ENCODE measurements around the gene TAS1R2. TPM values are rescaled to one million over a fixed set of nuclear protein-coding genes. Genes with fewer than 3 reads are reported as not detected.
A peak's percentile ranks its signal among the peaks of the same experiment; 100 is the strongest.

TAS1R2 gene
- total and polyA plus RNA-seq, 9 of the 15 experiments (the other 6 are each of a cell fraction or from before 2014, with no cell fraction given), result not detected

DNA sequence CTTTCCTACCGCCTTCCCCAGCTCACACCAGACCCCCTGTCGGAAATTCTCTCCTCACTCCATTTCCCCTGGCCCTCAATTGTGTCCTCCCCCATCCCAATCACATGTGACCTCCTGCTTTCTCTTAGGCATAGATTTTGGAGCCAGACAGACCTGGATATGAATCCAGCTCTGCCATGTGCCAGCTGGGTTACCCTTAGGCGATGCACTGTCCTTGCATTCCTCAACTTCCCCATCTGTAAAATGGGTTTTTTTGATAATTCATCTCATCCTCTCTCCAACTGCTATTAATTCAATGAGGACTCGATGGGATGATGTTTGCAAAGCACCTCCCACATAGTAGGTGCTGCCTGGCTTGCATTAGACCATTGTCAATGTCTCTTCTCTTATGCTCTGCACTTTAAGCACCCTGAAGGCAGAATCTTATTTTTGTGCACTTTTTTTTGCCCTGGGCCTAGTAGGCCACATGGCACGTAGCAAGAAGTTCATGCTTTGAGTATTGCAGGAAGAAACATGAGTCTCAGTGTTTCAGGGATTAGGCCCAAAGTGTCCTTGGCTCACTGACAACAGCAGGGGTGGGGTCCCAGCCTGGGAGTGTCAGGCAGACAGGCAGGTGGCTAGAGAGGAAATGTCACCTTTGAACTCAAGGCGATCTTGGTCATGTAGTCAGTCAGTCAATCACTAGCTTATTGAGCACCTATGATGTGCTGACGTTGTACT lies 47.6 kb downstream of the TAS1R2 start:
- Histone ChIP-seq H3K9me1 (ENCODE audit: control insufficient read depth, insufficient read depth, low read length) (no peaks in the 10 kb centered on the region), H3K27me3 (ENCODE audit: control insufficient read depth in 2 of 2, insufficient read depth in 2 of 2, low read length in 2 of 2) (peaks cover 0 to 13% of the 10 kb centered on the region in 2 experiments; a peak in 2 of 5 replicates), H3K4me3 (no peak overlapping the region), H3K9ac (ENCODE audit: insufficient read depth in 1 of 2, low read depth in 2 of 2, low read length in 2 of 2) (no peak overlapping the region), H3K4me2 (ENCODE audit: insufficient read depth, low read length) (no peak overlapping the region), H3K4me1 (replicated peaks in 1 of 2; ENCODE audit: control insufficient read depth in 2 of 2, insufficient read depth in 2 of 2, low read length in 2 of 2) (peaks cover 15 to 25% of the 10 kb centered on the region in 2 experiments), H3K9me3 (replicated peaks; ENCODE audit: control insufficient read depth, insufficient read depth, low read depth, low read length) (no peaks in the 10 kb centered on the region), H3K27ac (ENCODE audit: extremely low read depth, low read depth, low read length) (no peak overlapping the region), H2AFZ (ENCODE audit: low read depth, low read length) (no peak overlapping the region), H4K20me1 (replicated peaks; ENCODE audit: control insufficient read depth, insufficient read depth, low read length) (no peaks in the 10 kb centered on the region), H3K79me2 (ENCODE audit: control insufficient read depth, insufficient read depth, low read length) (no peaks in the 10 kb centered on the region), H3K36me3 (ENCODE audit: control insufficient read depth, insufficient read depth, low read length) (no peaks in the 10 kb centered on the region)
- ATAC-seq, result no peak
- 48% methylated on average over 7 of the region's 7 CpGs for WGBS (ENCODE audit: insufficient coverage, low coverage, missing lambda C conversion rate)
- no peak for FAIRE-seq
- DNase-seq (ENCODE audit: extremely low read depth in 1 of 4, low spot score in 3 of 4), result no peak
- in situ Hi-C loops (cut with MboI), result no loop called here
- CTCF ChIA-PET (ENCODE audit: low intra/inter-chr PET ratio), result no interaction called here
- POLR2A ChIA-PET, result interaction anchor here (0.6 to 0.7 kb wide), 2 partner anchors 21 to 185 kb away, joined by 3 to 4 read pairs; no protein-coding TSS in a partner anchor
- BruUV-seq (replicated peaks), result no TSS peak
- intact Hi-C loops (cut with micrococcal nuclease), result no loop called here
- TF ChIP-seq ZZZ3 (IDR thresholded peaks at IDR 0.05), result no peak
- TF ChIP-seq, protein P1, sequence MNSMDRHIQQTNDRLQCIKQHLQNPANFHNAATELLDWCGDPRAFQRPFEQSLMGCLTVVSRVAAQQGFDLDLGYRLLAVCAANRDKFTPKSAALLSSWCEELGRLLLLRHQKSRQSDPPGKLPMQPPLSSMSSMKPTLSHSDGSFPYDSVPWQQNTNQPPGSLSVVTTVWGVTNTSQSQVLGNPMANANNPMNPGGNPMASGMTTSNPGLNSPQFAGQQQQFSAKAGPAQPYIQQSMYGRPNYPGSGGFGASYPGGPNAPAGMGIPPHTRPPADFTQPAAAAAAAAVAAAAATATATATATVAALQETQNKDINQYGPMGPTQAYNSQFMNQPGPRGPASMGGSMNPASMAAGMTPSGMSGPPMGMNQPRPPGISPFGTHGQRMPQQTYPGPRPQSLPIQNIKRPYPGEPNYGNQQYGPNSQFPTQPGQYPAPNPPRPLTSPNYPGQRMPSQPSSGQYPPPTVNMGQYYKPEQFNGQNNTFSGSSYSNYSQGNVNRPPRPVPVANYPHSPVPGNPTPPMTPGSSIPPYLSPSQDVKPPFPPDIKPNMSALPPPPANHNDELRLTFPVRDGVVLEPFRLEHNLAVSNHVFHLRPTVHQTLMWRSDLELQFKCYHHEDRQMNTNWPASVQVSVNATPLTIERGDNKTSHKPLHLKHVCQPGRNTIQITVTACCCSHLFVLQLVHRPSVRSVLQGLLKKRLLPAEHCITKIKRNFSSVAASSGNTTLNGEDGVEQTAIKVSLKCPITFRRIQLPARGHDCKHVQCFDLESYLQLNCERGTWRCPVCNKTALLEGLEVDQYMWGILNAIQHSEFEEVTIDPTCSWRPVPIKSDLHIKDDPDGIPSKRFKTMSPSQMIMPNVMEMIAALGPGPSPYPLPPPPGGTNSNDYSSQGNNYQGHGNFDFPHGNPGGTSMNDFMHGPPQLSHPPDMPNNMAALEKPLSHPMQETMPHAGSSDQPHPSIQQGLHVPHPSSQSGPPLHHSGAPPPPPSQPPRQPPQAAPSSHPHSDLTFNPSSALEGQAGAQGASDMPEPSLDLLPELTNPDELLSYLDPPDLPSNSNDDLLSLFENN (IDR thresholded peaks at IDR 0.05; ENCODE audit: low read depth in 2 of 2, low read length in 2 of 2), result no peak
- TF ChIP-seq, protein P2, sequence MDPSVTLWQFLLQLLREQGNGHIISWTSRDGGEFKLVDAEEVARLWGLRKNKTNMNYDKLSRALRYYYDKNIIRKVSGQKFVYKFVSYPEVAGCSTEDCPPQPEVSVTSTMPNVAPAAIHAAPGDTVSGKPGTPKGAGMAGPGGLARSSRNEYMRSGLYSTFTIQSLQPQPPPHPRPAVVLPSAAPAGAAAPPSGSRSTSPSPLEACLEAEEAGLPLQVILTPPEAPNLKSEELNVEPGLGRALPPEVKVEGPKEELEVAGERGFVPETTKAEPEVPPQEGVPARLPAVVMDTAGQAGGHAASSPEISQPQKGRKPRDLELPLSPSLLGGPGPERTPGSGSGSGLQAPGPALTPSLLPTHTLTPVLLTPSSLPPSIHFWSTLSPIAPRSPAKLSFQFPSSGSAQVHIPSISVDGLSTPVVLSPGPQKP (CRISPR knock-in tag; IDR thresholded peaks at IDR 0.05), result no peak
- peak; percentile 80 for TF ChIP-seq SMARCA5 (IDR thresholded peaks at IDR 0.05)
- no peak for TF ChIP-seq SPI1 (IDR thresholded peaks at IDR 0.05; ENCODE audit: borderline replicate concordance, low read depth, low read length)
- TF ChIP-seq, protein P3, sequence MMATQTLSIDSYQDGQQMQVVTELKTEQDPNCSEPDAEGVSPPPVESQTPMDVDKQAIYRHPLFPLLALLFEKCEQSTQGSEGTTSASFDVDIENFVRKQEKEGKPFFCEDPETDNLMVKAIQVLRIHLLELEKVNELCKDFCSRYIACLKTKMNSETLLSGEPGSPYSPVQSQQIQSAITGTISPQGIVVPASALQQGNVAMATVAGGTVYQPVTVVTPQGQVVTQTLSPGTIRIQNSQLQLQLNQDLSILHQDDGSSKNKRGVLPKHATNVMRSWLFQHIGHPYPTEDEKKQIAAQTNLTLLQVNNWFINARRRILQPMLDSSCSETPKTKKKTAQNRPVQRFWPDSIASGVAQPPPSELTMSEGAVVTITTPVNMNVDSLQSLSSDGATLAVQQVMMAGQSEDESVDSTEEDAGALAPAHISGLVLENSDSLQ (IDR thresholded peaks at IDR 0.05), result no peak
- no peak for TF ChIP-seq U2AF2 (optimal IDR thresholded peaks at IDR 0.05; ENCODE audit: low read depth, low read length)
- TF ChIP-seq, protein P4, sequence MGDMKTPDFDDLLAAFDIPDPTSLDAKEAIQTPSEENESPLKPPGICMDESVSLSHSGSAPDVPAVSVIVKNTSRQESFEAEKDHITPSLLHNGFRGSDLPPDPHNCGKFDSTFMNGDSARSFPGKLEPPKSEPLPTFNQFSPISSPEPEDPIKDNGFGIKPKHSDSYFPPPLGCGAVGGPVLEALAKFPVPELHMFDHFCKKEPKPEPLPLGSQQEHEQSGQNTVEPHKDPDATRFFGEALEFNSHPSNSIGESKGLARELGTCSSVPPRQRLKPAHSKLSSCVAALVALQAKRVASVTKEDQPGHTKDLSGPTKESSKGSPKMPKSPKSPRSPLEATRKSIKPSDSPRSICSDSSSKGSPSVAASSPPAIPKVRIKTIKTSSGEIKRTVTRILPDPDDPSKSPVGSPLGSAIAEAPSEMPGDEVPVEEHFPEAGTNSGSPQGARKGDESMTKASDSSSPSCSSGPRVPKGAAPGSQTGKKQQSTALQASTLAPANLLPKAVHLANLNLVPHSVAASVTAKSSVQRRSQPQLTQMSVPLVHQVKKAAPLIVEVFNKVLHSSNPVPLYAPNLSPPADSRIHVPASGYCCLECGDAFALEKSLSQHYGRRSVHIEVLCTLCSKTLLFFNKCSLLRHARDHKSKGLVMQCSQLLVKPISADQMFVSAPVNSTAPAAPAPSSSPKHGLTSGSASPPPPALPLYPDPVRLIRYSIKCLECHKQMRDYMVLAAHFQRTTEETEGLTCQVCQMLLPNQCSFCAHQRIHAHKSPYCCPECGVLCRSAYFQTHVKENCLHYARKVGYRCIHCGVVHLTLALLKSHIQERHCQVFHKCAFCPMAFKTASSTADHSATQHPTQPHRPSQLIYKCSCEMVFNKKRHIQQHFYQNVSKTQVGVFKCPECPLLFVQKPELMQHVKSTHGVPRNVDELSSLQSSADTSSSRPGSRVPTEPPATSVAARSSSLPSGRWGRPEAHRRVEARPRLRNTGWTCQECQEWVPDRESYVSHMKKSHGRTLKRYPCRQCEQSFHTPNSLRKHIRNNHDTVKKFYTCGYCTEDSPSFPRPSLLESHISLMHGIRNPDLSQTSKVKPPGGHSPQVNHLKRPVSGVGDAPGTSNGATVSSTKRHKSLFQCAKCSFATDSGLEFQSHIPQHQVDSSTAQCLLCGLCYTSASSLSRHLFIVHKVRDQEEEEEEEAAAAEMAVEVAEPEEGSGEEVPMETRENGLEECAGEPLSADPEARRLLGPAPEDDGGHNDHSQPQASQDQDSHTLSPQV (IDR thresholded peaks at IDR 0.05), result no peak
- TF ChIP-seq TFAM (CRISPR knock-in tag; conservative IDR thresholded peaks at IDR 0.05), result no peak
- TF ChIP-seq SLC30A9 (CRISPR knock-in tag; IDR thresholded peaks at IDR 0.05), result no peak
- no peak for TF ChIP-seq NFE2 (IDR thresholded peaks at IDR 0.05; ENCODE audit: low read depth)
- no peak for TF ChIP-seq ARNT (IDR thresholded peaks at IDR 0.05)
- TF ChIP-seq KDM2B (CRISPR knock-in tag; IDR thresholded peaks at IDR 0.05), result no peak
